Prostate gland (tissue), 2 donors: ENCODE results near the gene CNPY2. TPM values are rescaled to one million over a fixed set of nuclear protein-coding genes. Genes with fewer than 3 reads are reported as not detected.
"Not testable (repeated sequence)": the region's sequence is repeated elsewhere in the genome, so short reads cannot be mapped to it uniquely, and the experiment has no call there.

Source experiments
- DNase-seq: peaks from one replicate; pipeline ENCODE4 v3.0.0-alpha.2; 2019; ENCODE audit warnings: low spot score
- H3K27ac ChIP-seq, 2 donors: fragments of 200-600 bp; sonication (generic); 2 replicates each; pipeline ENCODE4 v1.5.1; 2017 to 2019
- H3K27me3 ChIP-seq: fragments of 200-600 bp; sonication (generic); replicated peaks from 2 replicates; pipeline ENCODE4 v1.5.1; 2019; ENCODE audit not compliant: insufficient read depth
- H3K36me3 ChIP-seq, 2 donors: fragments of 200-600 bp; sonication (generic); 1 replicate in 1 of 2; 2 replicates in 1 of 2; pipeline versions ENCODE4 v1.5.1 to v1.8.1; 2017 to 2019
- H3K4me1 ChIP-seq: fragments of 200-600 bp; sonication (generic); replicated peaks from 2 replicates; pipeline ENCODE4 v1.5.1; 2019
- H3K4me3 ChIP-seq, 2 donors: fragments of 200-600 bp; sonication (generic); 2 replicates each; pipeline ENCODE4 v1.5.1; 2017 to 2019
- H3K9me3 ChIP-seq: fragments of 200-600 bp; sonication (generic); 2 replicates; pipeline ENCODE4 v1.5.1; 2017
- CTCF ChIP-seq, 4 experiments: fragments of 200-600 bp in 2 of 4; fragments of 450-650 bp in 2 of 4; sonication (generic) in 2 of 4; IDR thresholded peaks; 1 replicate in 3 of 4; 2 replicates in 1 of 4; pipeline ENCODE4 v1.5.1; 2016 to 2019; ENCODE audit warnings: antibody characterized with exemption in 4 of 4, mild to moderate bottlenecking in 2 of 4, moderate library complexity in 2 of 4
- POLR2A ChIP-seq: fragments of 450-650 bp; IDR thresholded peaks from one replicate; pipeline ENCODE4 v1.6.1; 2016; ENCODE audit warnings: antibody characterized with exemption, mild to moderate bottlenecking
- POLR2AphosphoS5 ChIP-seq: sonication (generic); formaldehyde crosslinking; IDR thresholded peaks from one replicate; pipeline ENCODE4 v1.6.1; 2017; ENCODE audit warnings: antibody characterized with exemption
- WGBS: methylation state at CpG from one replicate; pipeline ENCODE4 v1.1.5; 2018; 5-methylcytosine and 5-hydroxymethylcytosine counted together
- intact Hi-C: fragments of 100-400 bp; cut with DNase I; formaldehyde crosslinking; loops from one replicate; pipeline ENCODE4 v1.14.2; 2022
- total RNA-seq, 2 donors: library from RNA; depleted of rRNA; stranded (reverse); fragments of >200 nt; gene quantifications; one replicate each; pipeline ENCODE4 v1.1.0, GENCODE V29; 2016

CNPY2 gene
- total RNA-seq, 2 donors from 2014 or later, result 97.7 to 101 TPM

GRCh38 chr12:56358836-56359532, 43.2 kb upstream of the CNPY2 start:
- H3K9me3 ChIP-seq, result no peaks in the 10 kb centered on the region
- TF ChIP-seq POLR2A (no peak), CTCF (IDR thresholded peaks at IDR 0.05) (no peak), POLR2AphosphoS5 (peak; percentile 69)

GRCh38 chr12:56351325-56351724, 35.5 kb upstream of the CNPY2 start:
- H3K4me3 ChIP-seq, result no peak overlapping the region
- H3K36me3 ChIP-seq, result peaks cover 35 to 49% of the 10 kb centered on the region in 2 donors
- 96% methylated on average over 2 of the region's 2 CpGs for WGBS
- intact Hi-C loops, result no loop called here
- H3K27me3 ChIP-seq, result no peaks in the 10 kb centered on the region
- H3K27ac ChIP-seq, result no peak overlapping the region
- no peaks in the 10 kb centered on the region for H3K9me3 ChIP-seq
- TF ChIP-seq POLR2AphosphoS5, result no peak
- no peak for TF ChIP-seq CTCF (IDR thresholded peaks at IDR 0.05)
- TF ChIP-seq POLR2A, result no peak
- no peak for DNase-seq
- no peaks in the 10 kb centered on the region for H3K4me1 ChIP-seq

More at GRCh38 chr12:56358836-56359532, 43.2 kb upstream of the CNPY2 start:
- Histone ChIP-seq H3K4me1 (no peaks in the 10 kb centered on the region), H3K36me3 (peaks cover 10 to 21% of the 10 kb centered on the region in 2 donors), H3K27ac (peak overlapping the region; percentile 94 to 96), H3K4me3 (peak overlapping the region; percentile 64), H3K27me3 (no peaks in the 10 kb centered on the region)
- no peak for DNase-seq
- WGBS, result 8% methylated on average over 1 of the region's 1 CpG
- intact Hi-C loops, result no loop called here

- TF ChIP-seq POLR2A (no peak), CTCF (IDR thresholded peaks at IDR 0.05) (no peak), POLR2AphosphoS5 (no peak)
- no peak for DNase-seq
- Histone ChIP-seq H3K4me3 (no peak overlapping the region), H3K9me3 (no peaks in the 10 kb centered on the region), H3K4me1 (no peaks in the 10 kb centered on the region), H3K27ac (no peak overlapping the region), H3K36me3 (peaks cover 35 to 43% of the 10 kb centered on the region in 2 donors), H3K27me3 (no peaks in the 10 kb centered on the region)
- intact Hi-C loops, result no loop called here
- 82% methylated on average over 2 of the region's 2 CpGs for WGBS
These were observed 34.9 kb upstream of the CNPY2 start for GRCh38 chr12:56350662-56351061.

- TF ChIP-seq CTCF (IDR thresholded peaks at IDR 0.05) (no peak), POLR2AphosphoS5 (no peak), POLR2A (no peak)
- intact Hi-C loops, result no loop called here
- H3K27me3 ChIP-seq, result no peaks in the 10 kb centered on the region
- no peak overlapping the region for H3K4me3 ChIP-seq
- peaks cover 25 to 35% of the 10 kb centered on the region in 2 donors for H3K36me3 ChIP-seq
- H3K4me1 ChIP-seq, result no peaks in the 10 kb centered on the region
- H3K27ac ChIP-seq, result no peak overlapping the region
- WGBS, result 92% methylated on average over 5 of the region's 5 CpGs
- no peak for DNase-seq
- no peaks in the 10 kb centered on the region for H3K9me3 ChIP-seq
These were observed 33.0 kb upstream of the CNPY2 start for GRCh38 chr12:56348776-56349175.

GRCh38 chr12:56347255-56347654, 31.5 kb upstream of the CNPY2 start:
- H3K36me3 ChIP-seq, result peaks cover 26 to 40% of the 10 kb centered on the region in 2 donors
- H3K27me3 ChIP-seq, DNase-seq, intact Hi-C loops, H3K4me3 ChIP-seq, H3K27ac ChIP-seq, H3K9me3 ChIP-seq, H3K4me1 ChIP-seq: not testable (repeated sequence)
- 92% methylated on average over 9 of the region's 9 CpGs for WGBS
